ENCODE measurements around the gene CNTNAP4. TPM values are rescaled to one million over a fixed set of nuclear protein-coding genes. Genes with fewer than 3 reads are reported as not detected.

CNTNAP4 gene
- total RNA-seq, 1 experiment from 2014 or later, result not detected

- Histone ChIP-seq H2AFZ (ENCODE audit: low read length) (no peak overlapping the region), H3K23ac (ENCODE audit: insufficient read length, low read depth, low read length) (no peak overlapping the region), H4K5ac (ENCODE audit: insufficient read length, low read depth, low read length) (no peak overlapping the region), H3K18ac (ENCODE audit: insufficient read length, low read depth, low read length) (no peak overlapping the region), H3K14ac (ENCODE audit: insufficient read depth, low read length) (no peak overlapping the region), H2BK20ac (ENCODE audit: low read depth, low read length, poor library complexity, severe bottlenecking) (no peak overlapping the region), H3K27me3 (ENCODE audit: insufficient read depth, low read length) (no peaks in the 10 kb centered on the region), H2BK15ac (ENCODE audit: low read depth, low read length) (no peak overlapping the region), H3K79me2 (ENCODE audit: insufficient read depth, low read length) (no peaks in the 10 kb centered on the region), H4K91ac (ENCODE audit: insufficient read length, low read depth, low read length) (no peak overlapping the region), H2AK5ac (ENCODE audit: insufficient read length, low read length) (no peak overlapping the region), H3K9ac (ENCODE audit: extremely low read depth, insufficient read length, low read length) (no peak overlapping the region), H3K9me3 (ENCODE audit: control insufficient read depth, low read depth, low read length) (no peaks in the 10 kb centered on the region), H3K56ac (ENCODE audit: insufficient read length, low read depth, low read length) (no peak overlapping the region), H3T11ph (ENCODE audit: low read length) (no peak overlapping the region), H2BK5ac (ENCODE audit: insufficient read length, low read length) (no peak overlapping the region), H3K27ac (ENCODE audit: insufficient read length, low read depth, low read length) (no peak overlapping the region), H2BK120ac (ENCODE audit: low read depth, low read length, poor library complexity, severe bottlenecking) (no peak overlapping the region), H4K20me1 (ENCODE audit: control insufficient read depth, insufficient read depth, insufficient read length) (no peaks in the 10 kb centered on the region), H4K8ac (replicated peaks; ENCODE audit: insufficient read length, low read depth, low read length) (no peak overlapping the region), H3K4me1 (ENCODE audit: insufficient read depth, low read length) (no peaks in the 10 kb centered on the region), H3K4ac (ENCODE audit: low read depth, low read length) (no peak overlapping the region), H3K79me1 (ENCODE audit: insufficient read depth, low read depth, low read length, poor library complexity, severe bottlenecking) (no peaks in the 10 kb centered on the region), H3K23me2 (ENCODE audit: insufficient read length, low read depth, low read length, poor library complexity, severe bottlenecking) (no peaks in the 10 kb centered on the region), H3K4me2 (ENCODE audit: insufficient read depth, insufficient read length, low read length) (no peak overlapping the region), H2BK12ac (ENCODE audit: insufficient read length, low read depth, low read length) (no peak overlapping the region)
- no peak overlapping the region for H3K27ac Mint-ChIP-seq
- H3K4me1 Mint-ChIP-seq, result no peaks in the 10 kb centered on the region
- no peak for DNase-seq
- no peak overlapping the region for H3K4me3 Mint-ChIP-seq
- H3K9me3 Mint-ChIP-seq, result no peaks in the 10 kb centered on the region; a peak in 1 of 5 replicates
- no CpG with 5 or more reads among the region's 4 CpGs for WGBS (ENCODE audit: extremely low coverage, insufficient read length, low lambda C conversion rate)
- H3K36me3 Mint-ChIP-seq (ENCODE audit: insufficient read depth in 1 of 3, low read depth in 3 of 3), result no peaks in the 10 kb centered on the region
- no peaks in the 10 kb centered on the region; the same call in none of the 2 replicates for H3K27me3 Mint-ChIP-seq (ENCODE audit: low read depth)
- TF ChIP-seq, protein P1, sequence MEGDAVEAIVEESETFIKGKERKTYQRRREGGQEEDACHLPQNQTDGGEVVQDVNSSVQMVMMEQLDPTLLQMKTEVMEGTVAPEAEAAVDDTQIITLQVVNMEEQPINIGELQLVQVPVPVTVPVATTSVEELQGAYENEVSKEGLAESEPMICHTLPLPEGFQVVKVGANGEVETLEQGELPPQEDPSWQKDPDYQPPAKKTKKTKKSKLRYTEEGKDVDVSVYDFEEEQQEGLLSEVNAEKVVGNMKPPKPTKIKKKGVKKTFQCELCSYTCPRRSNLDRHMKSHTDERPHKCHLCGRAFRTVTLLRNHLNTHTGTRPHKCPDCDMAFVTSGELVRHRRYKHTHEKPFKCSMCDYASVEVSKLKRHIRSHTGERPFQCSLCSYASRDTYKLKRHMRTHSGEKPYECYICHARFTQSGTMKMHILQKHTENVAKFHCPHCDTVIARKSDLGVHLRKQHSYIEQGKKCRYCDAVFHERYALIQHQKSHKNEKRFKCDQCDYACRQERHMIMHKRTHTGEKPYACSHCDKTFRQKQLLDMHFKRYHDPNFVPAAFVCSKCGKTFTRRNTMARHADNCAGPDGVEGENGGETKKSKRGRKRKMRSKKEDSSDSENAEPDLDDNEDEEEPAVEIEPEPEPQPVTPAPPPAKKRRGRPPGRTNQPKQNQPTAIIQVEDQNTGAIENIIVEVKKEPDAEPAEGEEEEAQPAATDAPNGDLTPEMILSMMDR (conservative IDR thresholded peaks at IDR 0.05), result no peak
Observed at GRCh38 chr16:76577003-76577402, 299.8 kb downstream of the CNTNAP4 start.

Data from H9 (cell line).